Left lung (tissue), 10 donors: ENCODE data around the gene CCKAR. TPM values are rescaled to one million over a fixed set of nuclear protein-coding genes. Genes with fewer than 3 reads are reported as not detected.
A peak's percentile ranks its signal among the peaks of the same experiment; 100 is the strongest.

Experiments
- ATAC-seq: fragments of 200-7000 bp; cut with Tn5 transposase; one replicate; pipeline ENCODE4 v1.9.1; 2020; ENCODE audit warnings: moderate library complexity
- DNase-seq, 4 donors: peaks; one replicate each; pipeline ENCODE4 v3.0.0-alpha.2; 2013 to 2020
- H3K27ac ChIP-seq, 2 donors: fragments of 200-600 bp; sonication (generic) in 1 of 2; one replicate each; pipeline versions ENCODE4 v1.5.0 to v1.8.0; 2020 to 2021
- H3K27me3 ChIP-seq, 2 donors: fragments of 200-600 bp; sonication (generic) in 1 of 2; one replicate each; pipeline versions ENCODE4 v1.5.0 to v1.8.0; 2020 to 2021
- H3K36me3 ChIP-seq, 2 donors: fragments of 200-600 bp; sonication (generic) in 1 of 2; one replicate each; pipeline versions ENCODE4 v1.5.0 to v1.8.0; 2020 to 2021
- H3K4me1 ChIP-seq, 2 donors: fragments of 200-600 bp; one replicate each; pipeline ENCODE4 v1.8.0; 2021
- H3K4me3 ChIP-seq, 2 donors: fragments of 200-600 bp; sonication (generic) in 1 of 2; one replicate each; pipeline versions ENCODE4 v1.5.0 to v1.8.0; 2020 to 2021; ENCODE audit warnings: mild to moderate bottlenecking in 1 of 2
- H3K9me3 ChIP-seq, 2 donors: fragments of 200-600 bp; sonication (generic) in 1 of 2; one replicate each; pipeline versions ENCODE4 v1.5.0 to v1.8.0; 2020 to 2021
- CTCF ChIP-seq, 2 donors: fragments of 200-600 bp; sonication (generic) in 1 of 2; IDR thresholded peaks; one replicate each; pipeline versions ENCODE4 v1.5.0 to v1.8.0; 2021; ENCODE audit warnings: antibody characterized with exemption in 2 of 2
- intact Hi-C, 2 donors: fragments of 100-400 bp; cut with DNase I; formaldehyde crosslinking; loops; one replicate each; pipeline versions ENCODE4 v1.11.2 to v1.14.2; 2022
- polyA plus RNA-seq, 6 donors: library from polyadenylated mRNA; unstranded; fragments of 120-200 nt; gene quantifications; one replicate each; pipeline ENCODE4 v1.2.1, GENCODE V29; 2013; ENCODE audit not compliant: insufficient read length in 6 of 6
- total RNA-seq, 2 donors: library from RNA; stranded (reverse); fragmentation: NEBNext Ultra II Directional; extraction: Animal tissue kit (Norgen Biotek cat#: 25700); gene quantifications; one replicate each; pipeline ENCODE4 v1.2.1, GENCODE V29; 2021
- donor health status: DM: no; HTN: yes; CAD: no.
- donor health status: DM: no; HTN: no; CAD: no.

Gene CCKAR
- total and polyA plus RNA-seq, 8 donors = 0.10 to 3.0 (median 0.35) TPM; not detected in 3

GRCh38 chr4:26452565-26453531 is 37.4 kb downstream of the CCKAR start:
- intact Hi-C loops = no loop called here
- no peak overlapping the region for H3K4me3 ChIP-seq
- TF ChIP-seq CTCF (IDR thresholded peaks at IDR 0.05) = no peak
- H3K4me1 ChIP-seq = no peaks in the 10 kb centered on the region
- DNase-seq (no peak), ATAC-seq (peak; percentile 69)
- H3K36me3 ChIP-seq = no peaks in the 10 kb centered on the region
- H3K9me3 ChIP-seq = peaks cover 0 to 5% of the 10 kb centered on the region in 2 donors
- H3K27me3 ChIP-seq = no peaks in the 10 kb centered on the region
- no peak overlapping the region for H3K27ac ChIP-seq

GRCh38 chr4:26451597-26451996 is 38.7 kb downstream of the CCKAR start:
- H3K4me3 ChIP-seq = no peak overlapping the region
- intact Hi-C loops = no loop called here
- no peaks in the 10 kb centered on the region for H3K36me3 ChIP-seq
- H3K27me3 ChIP-seq = no peaks in the 10 kb centered on the region
- H3K4me1 ChIP-seq = no peaks in the 10 kb centered on the region
- no peak for TF ChIP-seq CTCF (IDR thresholded peaks at IDR 0.05)
- ATAC-seq (no peak), DNase-seq (no peak)
- H3K9me3 ChIP-seq = peaks cover 0 to 5% of the 10 kb centered on the region in 2 donors
- H3K27ac ChIP-seq = no peak overlapping the region

- no peak for TF ChIP-seq CTCF (IDR thresholded peaks at IDR 0.05)
- intact Hi-C loops = no loop called here
- Histone ChIP-seq H3K9me3 (peaks cover 0 to 5% of the 10 kb centered on the region in 2 donors), H3K4me3 (no peak overlapping the region), H3K27me3 (no peaks in the 10 kb centered on the region), H3K27ac (no peak overlapping the region), H3K36me3 (no peaks in the 10 kb centered on the region), H3K4me1 (no peaks in the 10 kb centered on the region)
- ATAC-seq (no peak), DNase-seq (no peak)
These were observed 39.9 kb downstream of the CCKAR start for GRCh38 chr4:26450418-26450817.

GRCh38 chr4:26447378-26447777 is 42.9 kb downstream of the CCKAR start:
- intact Hi-C loops = no loop called here
- no peak for TF ChIP-seq CTCF (IDR thresholded peaks at IDR 0.05)
- Histone ChIP-seq H3K36me3 (no peaks in the 10 kb centered on the region), H3K4me1 (no peaks in the 10 kb centered on the region), H3K27me3 (no peaks in the 10 kb centered on the region), H3K9me3 (no peaks in the 10 kb centered on the region), H3K27ac (no peak overlapping the region), H3K4me3 (no peak overlapping the region)
- no peak for DNase-seq
- ATAC-seq = no peak

GRCh38 chr4:26441771-26442170 is 48.5 kb downstream of the CCKAR start:
- intact Hi-C loops = no loop called here
- H3K36me3 ChIP-seq = peaks cover 0 to 21% of the 10 kb centered on the region in 2 donors

More at GRCh38 chr4:26441771-26442170, 48.5 kb downstream of the CCKAR start:
- no peaks in the 10 kb centered on the region for H3K9me3 ChIP-seq
- H3K4me1 ChIP-seq = no peaks in the 10 kb centered on the region
- no peak for DNase-seq
- no peak overlapping the region for H3K4me3 ChIP-seq
- ATAC-seq = no peak
- no peak for TF ChIP-seq CTCF (IDR thresholded peaks at IDR 0.05)
- no peak overlapping the region for H3K27ac ChIP-seq
- no peaks in the 10 kb centered on the region for H3K27me3 ChIP-seq
